ENCODE results near the gene CLMN.

DNA sequence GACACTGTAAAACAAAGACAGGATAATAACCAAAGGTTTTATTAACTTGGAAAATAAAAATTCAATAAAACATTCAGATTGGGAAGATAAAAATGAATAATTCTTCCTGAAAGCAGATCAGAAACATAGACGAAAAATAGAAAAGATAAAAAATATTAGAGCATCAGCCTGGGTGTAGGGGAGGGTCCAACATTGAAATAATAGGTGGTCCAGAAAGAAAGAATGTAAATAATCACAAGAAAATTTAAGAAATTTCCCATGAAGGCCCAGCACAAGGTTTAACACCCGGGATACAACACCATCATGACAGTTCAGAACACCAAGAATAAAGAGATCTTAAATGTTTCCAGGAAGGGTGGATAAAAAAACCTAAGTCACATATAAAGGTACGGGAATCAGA is 131.3 kb downstream of the CLMN start:
- TF ChIP-seq POLR2AphosphoS5 (IDR thresholded peaks at IDR 0.05; ENCODE audit: low read depth) (no peak), CTCF (IDR thresholded peaks at IDR 0.05; ENCODE audit: insufficient read depth, low read length) (no peak), REST (IDR thresholded peaks at IDR 0.05; ENCODE audit: insufficient replicate concordance, low read depth) (no peak)
